Stromal cell of bone marrow (primary cell): ENCODE data around the gene OGG1.

Source experiments
- DNase-seq: peaks from one replicate; pipeline ENCODE4 v3.0.0-alpha.2; 2012; ENCODE audit warnings: low read depth

Gene OGG1

GRCh38 chr3:9786209-9786739, 36.5 kb downstream of the OGG1 start:
- DNase-seq: no peak

GRCh38 chr3:9786825-9787669, 37.3 kb downstream of the OGG1 start:
- DNase-seq: no peak

- no peak for DNase-seq
Measured at GRCh38 chr3:9787714-9788113, 38.0 kb downstream of the OGG1 start.

- DNase-seq: no peak
Measured at GRCh38 chr3:9791127-9791526, 41.4 kb downstream of the OGG1 start.

GRCh38 chr3:9791790-9792404, 42.1 kb downstream of the OGG1 start:
- DNase-seq: no peak

GRCh38 chr3:9792405-9793160, 42.8 kb downstream of the OGG1 start, which contains the start of the genes ARPC4 and TADA3:
TSS of gene ARPC4 (plus strand) at chr3:9793082. CDS start at chr3:9793122, 40 bp downstream.
TSS of gene TADA3 (minus strand) at chr3:9792473. CDS start at chr3:9791466, 1,007 bp downstream.
- peak; percentile 92 for DNase-seq

- DNase-seq: no peak
Measured at GRCh38 chr3:9793161-9793781, 43.5 kb downstream of the OGG1 start.

GRCh38 chr3:9794400-9794799, 44.6 kb downstream of the OGG1 start:
- DNase-seq: no peak

GRCh38 chr3:9795207-9795606, 45.5 kb downstream of the OGG1 start:
- no peak for DNase-seq

GRCh38 chr3:9797196-9797945, 47.6 kb downstream of the OGG1 start:
- DNase-seq: no peak

- DNase-seq: no peak
Measured at GRCh38 chr3:9800529-9800928, 50.8 kb downstream of the OGG1 start.

- no peak for DNase-seq
Measured at GRCh38 chr3:9803494-9803893, 53.7 kb downstream of the OGG1 start.

GRCh38 chr3:9804996-9805395, 55.2 kb downstream of the OGG1 start:
- DNase-seq: no peak

- DNase-seq: no peak
Measured at GRCh38 chr3:9806137-9806536, 56.4 kb downstream of the OGG1 start.
